Measurements from ENCODE around the gene MDGA2.

GRCh38 chr14:47155395-47155794 is 520.0 kb downstream of the MDGA2 start:
- TF ChIP-seq CTCF (IDR thresholded peaks at IDR 0.05) (no peak), EP300 (IDR thresholded peaks at IDR 0.05) (no peak)

All from stomach (tissue), 4 donors.